Activated T-cell treated with anti-CD3 and anti-CD28 coated beads for 1 hour (primary cell): ENCODE data around the gene SPINK5.
"Not testable (repeated sequence)": the region's sequence is repeated elsewhere in the genome, so short reads cannot be mapped to it uniquely, and the experiment has no call there.

Experiments
- DNase-seq: peaks from one replicate; pipeline ENCODE4 v3.0.0-alpha.2; 2020; ENCODE audit warnings: low read depth

SPINK5 gene

GRCh38 chr5:148063861-148064260 lies at the start of gene SPINK5:
Gene SPINK5, plus strand, starts transcription at chr5:148063980. Its CDS starts 65 bp downstream, at chr5:148064045.
- no peak for DNase-seq

DNA sequence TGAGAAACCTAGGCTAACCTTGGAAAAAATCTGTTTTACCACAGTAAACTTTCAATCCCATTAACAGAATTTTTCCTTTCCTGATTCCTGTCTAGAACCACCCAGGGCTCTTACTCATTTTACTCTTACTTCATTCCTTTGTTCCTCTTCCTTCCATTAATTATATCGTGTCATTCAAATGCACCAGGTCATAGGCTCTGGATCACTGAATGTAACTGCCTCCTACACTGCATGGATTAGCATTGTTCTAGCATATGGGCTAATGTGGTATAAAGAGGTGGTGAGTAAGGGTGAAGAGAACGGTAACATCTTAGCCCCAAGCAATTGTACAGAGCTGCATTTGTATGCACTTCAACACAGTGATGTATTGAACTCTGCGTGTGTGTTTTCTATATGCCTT lies 49.5 kb upstream of the SPINK5 start:
- no peak for DNase-seq

DNA sequence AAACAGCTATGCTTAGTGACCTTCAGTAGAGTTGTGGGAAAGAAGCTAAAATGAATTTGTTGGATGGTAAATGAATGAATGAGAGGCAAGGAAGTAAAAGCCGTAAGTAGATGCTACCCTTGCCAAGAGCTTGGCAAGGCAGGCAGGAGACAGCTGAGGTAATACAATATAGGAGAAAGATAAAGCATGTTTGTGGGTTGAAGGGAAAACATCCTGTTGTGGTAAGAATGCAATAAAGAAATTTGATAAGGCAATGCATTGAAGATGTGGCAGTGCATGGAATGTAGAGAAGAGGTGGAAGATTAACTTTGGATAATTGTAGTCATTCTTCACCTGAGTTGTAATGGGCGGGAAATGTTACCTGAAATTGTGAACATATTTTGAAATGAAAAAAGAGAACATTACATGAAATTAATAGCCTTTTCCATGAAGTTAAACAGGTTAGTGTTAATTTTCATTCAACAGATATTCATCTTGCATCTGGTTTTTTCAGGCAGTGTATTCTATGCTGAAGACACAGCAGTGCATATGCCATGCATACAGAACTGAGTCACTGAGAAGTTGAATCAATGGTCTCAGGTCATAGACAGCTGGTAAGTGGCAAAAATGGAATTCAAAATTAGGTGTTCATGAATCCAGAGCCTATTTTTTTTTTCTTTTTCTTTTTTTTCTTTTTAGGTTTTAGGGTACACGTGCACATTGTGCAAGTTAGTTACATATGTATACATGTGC lies 43.4 kb upstream of the SPINK5 start:
- no peak for DNase-seq

- no peak for DNase-seq
Measured at GRCh38 chr5:148027505-148027904, 36.3 kb upstream of the SPINK5 start.

DNA sequence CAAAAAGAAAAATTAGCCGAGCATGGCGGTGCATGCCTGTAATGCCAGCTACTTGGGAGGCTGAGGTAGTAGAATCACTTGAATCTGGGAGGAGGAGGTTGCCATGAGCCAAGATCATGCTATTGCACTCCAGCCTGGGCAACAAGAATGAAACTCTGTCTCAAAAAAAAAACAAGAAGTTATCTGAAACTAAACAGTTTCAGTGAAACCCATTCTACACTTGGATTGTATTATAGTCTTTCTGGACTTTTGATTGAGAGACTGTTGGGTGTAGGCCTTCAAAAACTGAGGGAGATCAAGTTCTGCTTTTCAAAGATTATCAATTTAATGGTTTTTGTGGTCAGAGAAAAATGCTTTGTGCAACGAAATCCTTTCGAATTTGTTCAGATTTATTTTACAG lies 34.6 kb upstream of the SPINK5 start:
- DNase-seq, result no peak

GRCh38 chr5:148033134-148033533 lies 30.6 kb upstream of the SPINK5 start:
- no peak for DNase-seq

- no peak for DNase-seq
Measured at GRCh38 chr5:148035676-148036075, 28.1 kb upstream of the SPINK5 start.

DNA sequence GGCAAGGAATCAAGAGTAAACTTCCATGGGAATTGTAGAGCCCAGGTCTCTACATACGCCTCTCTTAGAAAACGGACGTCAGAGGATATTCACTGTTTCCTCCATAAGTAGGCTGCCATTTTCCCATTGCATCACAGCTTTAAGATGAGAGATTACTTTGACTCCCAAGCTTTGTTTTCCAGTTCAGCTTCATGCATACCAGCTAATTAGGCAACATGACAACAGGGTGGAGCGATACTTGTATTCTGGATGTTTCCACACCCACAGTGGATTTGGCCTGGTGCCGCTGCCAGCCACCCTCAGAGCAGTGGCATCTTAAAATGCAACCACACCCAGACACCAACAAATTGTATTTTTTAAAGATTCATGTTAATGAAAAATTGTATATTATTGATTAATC lies 20.9 kb upstream of the SPINK5 start:
- DNase-seq, result no peak

- DNase-seq, result no peak
Measured at GRCh38 chr5:148043705-148044104, 20.1 kb upstream of the SPINK5 start.

- not testable (repeated sequence) for DNase-seq
Measured at GRCh38 chr5:148055160-148055559, 8.6 kb upstream of the SPINK5 start.

- no peak for DNase-seq
Measured at GRCh38 chr5:148060309-148060708, 3.5 kb upstream of the SPINK5 start.

DNA sequence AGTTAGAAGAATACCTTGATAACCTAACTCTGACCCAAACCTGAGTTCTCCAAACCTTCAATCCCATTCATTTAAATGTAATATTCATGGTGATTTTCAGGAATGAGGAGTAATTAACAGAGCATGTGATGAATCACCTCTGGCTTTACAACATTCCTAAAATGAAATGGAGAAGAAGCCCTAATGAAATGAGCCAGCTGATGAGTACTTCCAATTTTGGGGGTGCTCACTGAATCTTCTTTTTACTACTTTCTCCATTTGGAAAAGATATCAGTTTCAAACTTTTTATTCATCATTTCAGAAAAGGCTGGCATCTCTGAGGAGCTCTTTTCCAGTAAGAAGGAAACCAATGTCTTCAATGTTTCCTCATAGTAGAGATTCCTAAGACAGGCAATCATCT lies 2.9 kb upstream of the SPINK5 start:
- DNase-seq, result no peak

- no peak for DNase-seq
Measured at GRCh38 chr5:148070621-148071020, 6.8 kb downstream of the SPINK5 start.

- DNase-seq, result no peak
Measured at GRCh38 chr5:148072207-148072606, 8.4 kb downstream of the SPINK5 start.

DNA sequence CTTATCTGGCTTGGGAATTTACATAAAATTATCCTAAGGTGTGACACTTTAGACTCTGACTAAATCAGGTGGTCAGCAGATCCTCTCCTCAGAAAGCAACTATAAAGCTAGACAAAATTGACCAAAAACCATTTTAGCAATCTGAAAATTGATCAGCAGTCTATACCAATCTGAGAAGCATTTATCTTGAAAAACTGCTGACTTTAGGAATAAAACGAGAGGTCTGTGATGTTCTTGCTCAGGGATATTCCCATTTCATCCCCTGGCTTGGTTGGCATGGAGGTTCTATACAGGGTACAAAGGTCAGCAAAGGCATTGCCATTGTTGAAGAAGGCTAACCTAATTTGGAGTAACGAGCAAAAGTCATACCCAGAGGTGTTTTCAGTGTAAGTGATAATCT lies 11.7 kb downstream of the SPINK5 start:
- DNase-seq, result no peak

DNA sequence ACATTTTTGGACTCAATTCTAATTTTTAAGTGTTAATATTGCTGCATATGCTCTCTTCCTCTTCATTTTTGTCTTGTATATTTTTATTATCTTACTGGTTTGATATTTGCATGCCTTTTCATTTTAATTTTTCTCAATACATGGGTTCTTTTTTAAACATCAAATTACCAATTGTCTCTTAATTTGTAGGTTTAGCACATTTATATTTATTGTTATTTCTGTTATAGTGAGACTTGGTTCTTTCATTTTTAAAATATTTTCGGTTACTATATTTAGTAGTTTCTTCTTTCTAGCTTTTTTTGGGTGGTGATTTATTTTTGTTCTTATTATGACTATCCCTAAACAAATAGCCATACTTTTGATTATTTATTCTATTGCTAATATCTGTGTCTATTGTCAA lies 19.4 kb downstream of the SPINK5 start:
- DNase-seq, result no peak

- DNase-seq, result no peak
Measured at GRCh38 chr5:148084269-148084668, 20.5 kb downstream of the SPINK5 start.

DNA sequence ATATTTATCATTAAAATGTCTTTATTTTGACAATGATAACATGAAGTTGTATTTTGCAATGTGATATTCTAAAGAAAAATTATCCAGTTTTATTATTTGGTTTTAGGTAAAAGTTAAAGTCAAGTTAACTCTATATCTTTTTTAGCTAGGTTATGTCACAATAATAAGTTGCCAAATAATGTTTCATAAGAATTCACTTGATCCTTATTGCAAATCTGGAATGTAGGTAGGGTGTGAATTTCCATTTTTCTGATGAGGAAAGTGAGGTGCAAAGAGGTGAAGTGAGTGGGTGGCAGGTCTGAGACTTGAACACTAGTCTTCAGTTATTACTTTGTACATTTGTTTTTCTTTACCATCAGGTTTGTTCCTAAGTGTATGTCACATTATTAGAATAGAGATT lies 21.5 kb downstream of the SPINK5 start:
- no peak for DNase-seq

- no peak for DNase-seq
Measured at GRCh38 chr5:148085977-148086705, 22.4 kb downstream of the SPINK5 start.

DNA sequence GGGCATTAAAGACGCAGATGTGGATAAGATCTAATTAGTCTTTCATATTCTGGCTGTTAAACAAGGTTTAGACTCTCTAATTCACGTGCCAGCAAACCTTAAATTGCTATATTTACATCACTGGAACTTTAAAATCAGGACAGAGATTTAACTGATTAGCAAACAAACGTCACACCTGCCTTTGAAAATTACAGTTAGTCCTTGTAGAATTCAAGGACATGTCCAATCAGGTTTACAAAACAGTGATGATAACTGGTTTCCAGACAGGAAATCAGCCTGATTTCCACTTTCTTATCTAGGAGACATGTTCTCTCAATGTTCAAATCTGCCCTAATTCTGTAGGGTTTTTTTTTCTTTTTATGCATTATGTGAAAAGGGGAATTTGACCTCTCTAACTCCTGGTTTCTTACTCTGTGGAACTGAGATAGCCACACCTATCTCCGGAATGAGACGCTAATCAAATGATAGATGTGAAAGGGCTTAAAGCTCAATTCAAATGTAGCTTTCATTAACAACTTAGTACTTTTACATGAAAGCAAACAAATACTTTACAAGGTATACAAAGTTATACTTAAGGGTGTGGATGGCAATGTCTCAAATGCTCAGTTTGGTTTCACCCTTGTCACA lies 26.5 kb downstream of the SPINK5 start:
- no peak for DNase-seq

DNA sequence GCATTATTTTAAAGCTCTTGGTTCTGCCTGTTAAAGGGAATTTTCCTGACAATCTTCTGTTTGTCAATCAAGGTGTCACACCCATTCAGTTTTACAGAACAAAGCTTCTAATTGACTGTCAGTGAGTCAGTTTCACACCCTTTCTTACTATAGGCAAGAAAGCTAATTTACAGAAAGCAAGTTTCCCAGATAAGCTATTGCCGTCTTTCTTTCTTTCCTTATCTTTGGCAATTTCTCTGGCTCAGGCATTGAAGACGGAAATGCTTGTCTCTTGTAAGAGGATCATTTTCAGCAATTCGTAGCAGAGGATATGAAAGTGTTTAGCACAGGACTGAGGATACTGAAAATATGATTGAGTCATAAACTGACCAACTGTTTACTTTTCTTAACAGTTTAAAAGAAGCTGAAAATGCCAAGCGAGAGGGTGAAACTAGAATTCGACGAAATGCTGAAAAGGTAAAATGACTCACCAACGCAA lies 27.0 kb downstream of the SPINK5 start:
- no peak for DNase-seq

DNA sequence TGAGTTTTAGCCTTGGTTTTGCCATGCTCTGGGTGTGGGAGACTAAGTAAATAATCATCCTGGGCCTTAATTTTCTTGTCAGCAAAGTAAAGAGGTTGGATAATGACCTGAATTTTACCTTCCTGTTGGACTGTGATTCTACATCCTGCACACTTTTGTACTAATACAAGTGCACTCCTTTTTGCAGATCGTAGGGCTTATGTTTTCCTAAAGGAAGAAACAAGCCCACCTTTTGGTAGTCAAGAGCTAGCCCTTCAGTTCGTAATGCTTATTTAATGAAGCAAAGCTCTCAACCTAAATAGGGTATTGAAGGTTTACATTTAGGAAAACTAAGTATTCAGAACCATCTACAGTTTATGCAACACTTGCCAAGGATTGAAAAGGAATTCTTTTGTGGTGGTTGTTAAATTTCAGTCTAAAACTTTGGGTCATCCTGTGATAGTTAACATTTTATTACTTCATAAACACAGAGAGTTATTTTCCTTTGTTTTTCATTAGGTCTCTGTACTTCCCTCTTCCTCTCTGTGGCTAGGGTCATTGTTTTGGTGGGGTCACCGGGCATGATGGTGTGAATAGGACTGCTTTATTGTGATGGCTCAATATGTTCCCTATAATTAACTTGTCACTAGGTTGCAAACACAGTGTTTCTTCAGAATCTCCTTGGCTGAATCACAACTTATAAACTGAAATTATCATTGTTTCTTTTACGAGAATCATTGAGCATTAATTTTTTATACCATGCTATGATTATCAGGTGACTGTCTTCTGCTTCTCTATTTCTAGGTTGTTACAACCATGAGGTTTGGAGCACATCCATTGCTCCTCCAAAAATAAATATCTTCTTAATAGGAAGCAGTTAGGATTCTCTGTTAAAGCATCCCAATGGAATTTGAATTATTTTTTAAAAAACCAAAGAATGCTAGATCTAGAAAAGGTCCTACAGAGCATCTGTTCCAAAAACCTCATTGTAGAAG lies 28.5 kb downstream of the SPINK5 start:
- DNase-seq, result no peak
